H1 (cell line): Measurements from ENCODE around the gene TACSTD2. TPM values are rescaled to one million over a fixed set of nuclear protein-coding genes. Genes with fewer than 3 reads are reported as not detected.

Experiments used
- CTCF ChIA-PET: fragments of 300-600 bp; sonication (Branson Sonifier 250); formaldehyde crosslinking; loops from one replicate; lab custom pipeline; 2021; ENCODE audit not compliant: partially characterized antibody; lab: Charles Lee
- POLR2A ChIA-PET: fragments of 300-600 bp; sonication (Branson Sonifier 250); formaldehyde crosslinking; loops from one replicate; lab custom pipeline; 2021; ENCODE audit warnings: inconsistent platforms; ENCODE audit not compliant: partially characterized antibody; lab: Charles Lee
- DNase-seq, 2 experiments: peaks; one replicate each; pipeline versions ENCODE4 v3.0.0 to v3.0.0-alpha.2; 2010 to 2022; ENCODE audit warnings: low spot score in 2 of 2, low read depth in 1 of 2, mixed read lengths in 1 of 2
- FAIRE-seq: peaks from 2 replicates; lab custom pipeline; 2011; peaks lifted over from hg19 to GRCh38; lab: Jason Lieb, UNC
- H2AFZ ChIP-seq: 2 replicates; pipeline ENCODE4 v1.8.1; 2012; ENCODE audit warnings: low read length, inconsistent platforms
- H2AK5ac ChIP-seq: 2 replicates; pipeline ENCODE4 v1.6.1; 2013; ENCODE audit warnings: low read depth, low read length
- H2BK120ac ChIP-seq: replicated peaks from 2 replicates; pipeline ENCODE3; 2013; ENCODE audit warnings: low read depth, low read length, inconsistent platforms
- H2BK12ac ChIP-seq: 2 replicates; pipeline ENCODE4 v1.6.1; 2013; ENCODE audit warnings: low read depth, low read length
- H2BK15ac ChIP-seq: 2 replicates; pipeline ENCODE4 v1.6.1; 2013; ENCODE audit warnings: low read length
- H2BK20ac ChIP-seq: 2 replicates; pipeline ENCODE4 v1.6.1; 2013; ENCODE audit warnings: low read length
- H2BK5ac ChIP-seq: 2 replicates; pipeline ENCODE4 v1.6.1; 2013; ENCODE audit warnings: low read depth, low read length
- H3K14ac ChIP-seq: 2 replicates; pipeline ENCODE4 v1.6.1; 2013; ENCODE audit warnings: inconsistent platforms; ENCODE audit not compliant: insufficient read length
- H3K18ac ChIP-seq: 2 replicates; pipeline ENCODE4 v1.6.1; 2013; ENCODE audit warnings: low read length; ENCODE audit errors: extremely low read depth
- H3K23ac ChIP-seq: 2 replicates; pipeline ENCODE4 v1.6.1; 2013; ENCODE audit warnings: inconsistent platforms; ENCODE audit not compliant: insufficient read length
- H3K23me2 ChIP-seq: 2 replicates; pipeline ENCODE4 v1.6.1; 2013; ENCODE audit warnings: low read depth, low read length
- H3K27ac ChIP-seq: 2 replicates; pipeline ENCODE4 v1.6.1; 2011; ENCODE audit warnings: low read depth, low read length, inconsistent platforms
- H3K27me3 ChIP-seq, 4 experiments: replicated peaks in 1 of 4; 1 replicate in 1 of 4; 2 replicates in 3 of 4; pipeline versions ENCODE4 v1.6.1 to v1.8.1; 2011 to 2013; ENCODE audit warnings: low read length in 3 of 4, mild to moderate bottlenecking in 3 of 4, inconsistent platforms in 2 of 4, mixed read lengths in 2 of 4, moderate library complexity in 1 of 4; ENCODE audit not compliant: control insufficient read depth in 3 of 4, insufficient read depth in 3 of 4; ENCODE audit errors: extremely low read depth in 1 of 4
- H3K36me3 ChIP-seq, 4 experiments: 2 replicates each; pipeline versions ENCODE4 v1.6.1 to v1.8.1; 2011 to 2013; ENCODE audit warnings: mild to moderate bottlenecking in 4 of 4, low read length in 3 of 4, moderate library complexity in 2 of 4, control low read depth in 1 of 4, inconsistent platforms in 1 of 4; ENCODE audit not compliant: insufficient read depth in 4 of 4, control insufficient read depth in 2 of 4
- H3K4ac ChIP-seq: replicated peaks from 2 replicates; pipeline ENCODE3; 2013; ENCODE audit warnings: low read length, low read depth, mixed read lengths, inconsistent platforms; ENCODE audit not compliant: insufficient read length
- H3K4me1 ChIP-seq, 4 experiments: replicated peaks in 1 of 4; 1 replicate in 1 of 4; 2 replicates in 3 of 4; pipeline versions ENCODE4 v1.6.1 to v1.8.1; 2011 to 2013; ENCODE audit warnings: low read length in 3 of 4, inconsistent platforms in 2 of 4, mixed read lengths in 1 of 4; ENCODE audit not compliant: insufficient read depth in 4 of 4, control insufficient read depth in 3 of 4
- H3K4me2 ChIP-seq, 2 experiments: 2 replicates each; pipeline versions ENCODE4 v1.6.1 to v1.8.1; 2011 to 2013; ENCODE audit warnings: low read depth in 2 of 2, low read length in 2 of 2, control low read depth in 1 of 2, inconsistent platforms in 1 of 2, mild to moderate bottlenecking in 1 of 2; ENCODE audit not compliant: insufficient read depth in 1 of 2
- H3K4me3 ChIP-seq, 4 experiments: fragments of 200-600, 300-600 bp in 1 of 4; sonication (generic), shearing (Covaris generic), sonication (Bioruptor Twin) in 1 of 4; 2 replicates each; pipeline versions ENCODE4 v1.5.1 to v1.8.1; 2011 to 2016; ENCODE audit warnings: low read length in 4 of 4, low read depth in 3 of 4, control low read depth in 2 of 4, inconsistent platforms in 2 of 4, mild to moderate bottlenecking in 2 of 4, mixed read lengths in 1 of 4, moderate library complexity in 1 of 4; ENCODE audit not compliant: insufficient read depth in 2 of 4; ENCODE audit errors: extremely low read depth in 1 of 4
- H3K56ac ChIP-seq: replicated peaks from 2 replicates; pipeline ENCODE3; 2013; ENCODE audit warnings: low read depth, mild to moderate bottlenecking, mixed read lengths, low read length, inconsistent platforms; ENCODE audit not compliant: insufficient read length
- H3K79me1 ChIP-seq: 2 replicates; pipeline ENCODE4 v1.6.1; 2013; ENCODE audit warnings: low read depth, low read length, control low read depth
- H3K79me2 ChIP-seq, 2 experiments: 2 replicates each; pipeline versions ENCODE4 v1.6.1 to v1.8.1; 2012 to 2013; ENCODE audit warnings: low read length in 2 of 2, mild to moderate bottlenecking in 2 of 2, inconsistent platforms in 1 of 2; ENCODE audit not compliant: insufficient read depth in 2 of 2, control insufficient read depth in 1 of 2
- H3K9ac ChIP-seq, 4 experiments: replicated peaks in 1 of 4; 1 replicate in 1 of 4; 2 replicates in 3 of 4; pipeline versions ENCODE4 v1.6.1 to v1.8.1; 2011 to 2013; ENCODE audit warnings: low read depth in 3 of 4, low read length in 3 of 4, control low read depth in 2 of 4, mild to moderate bottlenecking in 2 of 4, moderate library complexity in 2 of 4, inconsistent platforms in 1 of 4; ENCODE audit errors: extremely low read depth in 1 of 4
- H3K9me3 ChIP-seq, 2 experiments: 2 replicates each; pipeline versions ENCODE4 v1.6.1 to v1.8.1; 2012 to 2013; ENCODE audit warnings: mild to moderate bottlenecking in 2 of 2, moderate library complexity in 2 of 2, control low read depth in 1 of 2, inconsistent platforms in 1 of 2, low read depth in 1 of 2, low read length in 1 of 2, mixed read lengths in 1 of 2; ENCODE audit not compliant: insufficient read depth in 2 of 2
- H4K20me1 ChIP-seq, 2 experiments: replicated peaks in 1 of 2; 2 replicates each; pipeline versions ENCODE3 to v1.8.1; 2011 to 2013; ENCODE audit warnings: inconsistent platforms in 2 of 2, low read length in 2 of 2, mild to moderate bottlenecking in 1 of 2; ENCODE audit not compliant: insufficient read depth in 2 of 2, control insufficient read depth in 1 of 2
- H4K5ac ChIP-seq: 2 replicates; pipeline ENCODE4 v1.6.1; 2013; ENCODE audit warnings: low read length, low read depth, mixed read lengths, inconsistent platforms; ENCODE audit not compliant: insufficient read length
- H4K8ac ChIP-seq: 2 replicates; pipeline ENCODE4 v1.8.0; 2013; ENCODE audit warnings: mild to moderate bottlenecking, moderate library complexity, low read length, inconsistent platforms; ENCODE audit not compliant: insufficient read depth; ENCODE audit errors: extremely low read depth
- H4K91ac ChIP-seq: replicated peaks from 2 replicates; pipeline ENCODE3; 2013; ENCODE audit warnings: low read length, mixed read lengths, inconsistent platforms; ENCODE audit not compliant: insufficient read length
- CBX8 ChIP-seq: fragments of 300-800, 300-1000 bp; sonication (generic); IDR thresholded peaks from 2 replicates; pipeline ENCODE4 v1.7.1; 2016; ENCODE audit warnings: low read depth, low read length, borderline replicate concordance
- TAF1 ChIP-seq: IDR thresholded peaks from 2 replicates; pipeline ENCODE4 v1.6.1; 2011; ENCODE audit warnings: mild to moderate bottlenecking, low read depth, low read length
- WGBS, 2 experiments: shearing (Covaris generic) in 1 of 2; methylation state at CpG; one replicate each; pipeline versions ENCODE4 v1.1.6 to v1.1.7; 2013 to 2015; ENCODE audit warnings: low lambda C conversion rate in 2 of 2, mixed read lengths in 2 of 2, inconsistent platforms in 1 of 2, low coverage in 1 of 2, missing lambda C conversion rate in 1 of 2; ENCODE audit not compliant: insufficient replicate concordance in 2 of 2, insufficient coverage in 1 of 2, insufficient read length in 1 of 2; ENCODE audit errors: extremely low coverage in 1 of 2, missing lambda C conversion rate in 1 of 2; 5-methylcytosine and 5-hydroxymethylcytosine counted together
- polyA plus RNA-seq, 7 experiments: library from polyadenylated mRNA; depleted of rRNA in 3 of 7; stranded (reverse) in 5 of 7; unstranded in 2 of 7; fragments of >200 nt in 5 of 7; fragments of 200-250 nt in 2 of 7; gene quantifications; 1 replicate in 5 of 7; 2 replicates in 1 of 7; 4 replicates in 1 of 7; pipeline versions ENCODE4 v1.2.1 to v1.2.3, GENCODE V29; 2011 to 2013; ENCODE audit warnings: missing spikeins in 2 of 7, mixed read lengths in 2 of 7
- total RNA-seq: library from RNA; stranded (reverse); fragmentation: NEBNext Ultra II Directional; extraction: Animal tissue kit (Norgen Biotek cat#: 25700); gene quantifications from 2 replicates; pipeline ENCODE4 v1.2.1, GENCODE V29; 2021

The TACSTD2 gene
- total and polyA plus RNA-seq, 2 of the 8 experiments (the other 6 are each of a cell fraction or from before 2014, with no cell fraction given), result 0.76 to 0.85 TPM

- Histone ChIP-seq H3K79me2 (no peaks in the 10 kb centered on the region), H4K5ac (no peak overlapping the region), H3K79me1 (no peaks in the 10 kb centered on the region), H3K23me2 (no peaks in the 10 kb centered on the region), H4K20me1 (no peaks in the 10 kb centered on the region), H2BK15ac (no peak overlapping the region), H3K9me3 (no peaks in the 10 kb centered on the region), H3K27me3 (no peaks in the 10 kb centered on the region), H3K56ac (no peak overlapping the region), H2BK20ac (no peak overlapping the region), H3K4me1 (no peaks in the 10 kb centered on the region), H3K27ac (no peak overlapping the region), H3K36me3 (no peaks in the 10 kb centered on the region), H3K18ac (no peak overlapping the region), H2BK5ac (no peak overlapping the region), H3K4ac (no peak overlapping the region), H3K4me2 (no peak overlapping the region), H3K4me3 (no peak overlapping the region), H2AK5ac (no peak overlapping the region), H2AFZ (no peak overlapping the region), H3K14ac (no peak overlapping the region), H3K23ac (no peak overlapping the region), H2BK12ac (no peak overlapping the region), H4K91ac (no peak overlapping the region), H4K8ac (no peak overlapping the region), H3K9ac (no peak overlapping the region), H2BK120ac (no peak overlapping the region)
- TF ChIP-seq TAF1, result no peak
- TF ChIP-seq CBX8, result no peak
- 86% methylated on average over 2 of the region's 2 CpGs; no CpG with 5 or more reads in 1 of the 2 experiments for WGBS, 2 experiments
- FAIRE-seq, result no peak
- ChIA-PET CTCF (no interaction called here), POLR2A (no interaction called here)
- no peak for DNase-seq
These were observed 31.9 kb upstream of the TACSTD2 start for GRCh38 chr1:58608945-58609344.
